Renal pelvis (tissue), 4 donors: ENCODE results near the gene CHEK2. TPM values are rescaled to one million over a fixed set of nuclear protein-coding genes. Genes with fewer than 3 reads are reported as not detected.
"Not testable (repeated sequence)": the region's sequence is repeated elsewhere in the genome, so short reads cannot be mapped to it uniquely, and the experiment has no call there.

Experiments
- DNase-seq: peaks from one replicate; pipeline ENCODE4 v3.0.0-alpha.2; 2013
- polyA plus RNA-seq, 3 donors: library from polyadenylated mRNA; unstranded; fragments of 120-200 nt; gene quantifications; one replicate each; pipeline ENCODE4 v1.2.1, GENCODE V29; 2013; ENCODE audit not compliant: insufficient read length in 3 of 3

CHEK2 gene
- polyA plus RNA-seq, 3 donors: 14.8 to 19.5 (median 17.5) TPM

- no peak for DNase-seq
Observed at GRCh38 chr22:28703436-28703835, 38.2 kb downstream of the CHEK2 start.

- DNase-seq: no peak
Observed at GRCh38 chr22:28702891-28703290, 38.7 kb downstream of the CHEK2 start.

- not testable (repeated sequence) for DNase-seq
Observed at GRCh38 chr22:28693041-28693760, 48.4 kb downstream of the CHEK2 start.

DNA sequence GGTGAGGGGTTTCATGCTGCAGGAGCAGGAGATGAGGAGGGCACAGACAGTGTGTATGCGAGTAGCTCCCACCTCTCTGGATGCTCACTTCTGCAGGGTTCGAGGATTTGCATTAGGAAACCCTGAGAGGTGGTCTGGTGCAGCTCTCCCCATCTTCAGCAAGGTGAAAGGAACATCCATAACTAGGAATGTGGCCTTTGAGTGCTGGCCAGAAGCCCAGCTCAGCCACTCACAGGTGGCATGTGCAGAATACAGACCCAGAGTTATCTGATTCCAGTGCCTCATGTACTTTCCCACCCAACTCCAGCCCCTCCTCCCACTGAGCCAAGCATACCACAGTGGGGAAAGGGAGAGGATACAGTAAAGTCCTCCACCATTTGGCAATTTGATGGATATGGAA, 51.8 kb downstream of the CHEK2 start:
- not testable (repeated sequence) for DNase-seq

- not testable (repeated sequence) for DNase-seq
Observed at GRCh38 chr22:28682966-28683365, 58.7 kb downstream of the CHEK2 start.

DNA sequence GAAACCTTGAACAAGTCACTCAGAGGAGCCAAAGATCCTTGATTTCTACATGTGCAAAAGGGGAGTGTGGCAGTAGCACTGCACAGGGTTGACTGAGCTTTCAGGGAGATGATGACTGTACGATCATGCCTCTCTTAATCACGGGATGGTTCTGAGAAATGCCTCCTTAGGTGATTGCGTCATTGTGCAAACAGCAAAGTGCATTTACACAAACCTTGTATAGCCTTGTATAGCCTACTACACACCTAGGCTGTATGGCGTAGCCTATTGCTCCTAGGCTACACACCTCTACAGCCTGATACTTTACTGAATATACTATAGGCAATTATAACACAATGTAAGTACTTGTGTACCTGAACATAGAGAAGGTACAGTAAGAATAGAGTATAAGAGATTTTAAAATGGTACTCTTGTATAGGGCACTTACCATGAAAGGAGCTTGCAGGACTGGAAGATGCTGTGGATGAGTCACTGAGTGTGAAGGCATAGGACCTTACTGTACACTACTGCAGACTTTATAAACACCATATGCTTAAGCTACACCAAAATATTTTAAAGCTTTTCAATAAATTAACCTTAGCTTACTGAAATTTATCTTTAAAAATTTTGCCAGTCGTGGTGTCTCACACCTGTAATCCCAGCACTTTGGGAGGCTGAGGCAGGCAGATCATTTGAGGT, 60.7 kb downstream of the CHEK2 start:
- DNase-seq: not testable (repeated sequence)

GRCh38 chr22:28679611-28680287, 61.9 kb downstream of the CHEK2 start, which contains the start of gene TTC28:
Gene TTC28, minus strand, starts transcription at chr22:28679840. Its CDS starts 117 bp downstream, at chr22:28679723.
- DNase-seq: peak; percentile 88

DNA sequence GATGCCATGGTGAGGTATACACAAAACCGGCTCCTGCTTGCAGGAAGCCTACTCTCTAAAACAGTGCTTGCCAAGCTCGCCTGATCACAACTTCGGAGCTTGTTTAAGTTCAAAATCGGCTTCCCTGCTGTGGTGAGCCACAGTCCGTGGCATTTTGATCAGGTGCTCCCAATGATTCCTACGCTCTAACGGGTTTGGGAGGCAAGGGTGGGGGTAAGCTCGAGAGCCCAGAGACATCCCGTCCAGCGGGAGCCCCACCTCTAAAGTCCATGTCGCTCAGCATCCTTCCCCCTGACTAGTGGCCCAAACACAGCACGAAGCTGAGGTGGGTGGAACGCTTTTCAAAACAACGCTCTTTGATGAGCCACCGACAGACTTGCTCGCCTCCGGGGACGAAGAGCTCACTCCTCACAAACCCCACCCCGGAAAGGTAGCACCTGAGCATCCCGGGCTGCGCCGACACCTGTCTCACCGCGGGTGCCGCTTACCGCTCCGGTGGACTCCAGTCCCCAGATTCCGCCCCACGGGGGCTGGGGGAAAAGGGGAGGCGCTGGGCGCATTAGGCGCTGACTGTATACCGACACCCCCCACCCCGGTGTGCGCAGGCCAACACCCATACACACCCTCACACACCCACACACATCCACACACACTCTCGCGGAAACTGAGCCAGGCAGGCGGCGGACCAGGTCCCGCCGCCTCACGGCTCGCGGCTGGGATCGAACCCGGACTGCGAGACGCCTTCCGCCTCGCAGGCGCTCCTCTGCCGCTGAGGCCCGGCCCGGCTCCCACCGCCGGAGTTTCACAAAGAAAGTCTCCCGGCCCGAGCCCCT, 62.6 kb downstream of the CHEK2 start:
- DNase-seq: not testable (repeated sequence)

DNA sequence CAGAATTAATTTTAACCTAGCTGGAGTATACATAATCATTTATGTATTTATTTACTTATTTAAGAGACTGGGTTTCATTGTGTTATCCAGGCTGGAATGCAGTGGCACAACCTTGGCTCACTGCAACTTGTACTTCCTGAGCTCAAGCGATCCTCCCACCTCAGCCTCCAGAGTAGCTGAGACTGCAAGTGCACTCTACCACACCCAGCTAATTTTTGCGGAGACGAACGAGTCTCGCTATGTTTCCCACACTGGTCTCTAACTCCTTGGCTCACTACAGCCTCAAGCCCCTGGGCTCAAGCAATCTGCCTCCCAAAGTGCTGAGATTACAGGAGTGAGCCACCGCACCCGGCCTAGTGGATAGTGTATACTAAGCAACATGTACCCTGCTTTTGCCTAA, 63.5 kb downstream of the CHEK2 start:
- not testable (repeated sequence) for DNase-seq

DNA sequence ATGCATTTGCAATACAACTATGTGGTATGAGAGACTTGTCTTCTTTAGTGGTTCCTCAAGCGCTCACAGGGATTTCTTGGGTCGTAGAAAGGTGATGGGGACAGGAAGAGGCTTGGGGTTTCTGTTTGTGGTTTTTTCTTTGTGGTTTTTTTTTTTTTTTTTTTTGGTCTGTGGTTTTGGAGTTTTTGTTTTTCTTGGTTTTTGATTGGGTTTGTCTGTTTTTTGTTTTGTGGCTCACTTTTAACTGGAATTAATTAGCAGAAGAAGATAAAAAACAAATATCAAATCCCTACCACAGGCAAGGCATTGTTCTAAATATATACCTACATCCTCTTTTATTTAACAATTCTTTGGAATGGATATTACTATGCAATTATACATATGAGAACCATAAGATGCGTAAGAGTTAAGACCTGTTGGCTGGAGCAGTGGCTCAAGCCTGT, 67.5 kb downstream of the CHEK2 start:
- no peak for DNase-seq

DNA sequence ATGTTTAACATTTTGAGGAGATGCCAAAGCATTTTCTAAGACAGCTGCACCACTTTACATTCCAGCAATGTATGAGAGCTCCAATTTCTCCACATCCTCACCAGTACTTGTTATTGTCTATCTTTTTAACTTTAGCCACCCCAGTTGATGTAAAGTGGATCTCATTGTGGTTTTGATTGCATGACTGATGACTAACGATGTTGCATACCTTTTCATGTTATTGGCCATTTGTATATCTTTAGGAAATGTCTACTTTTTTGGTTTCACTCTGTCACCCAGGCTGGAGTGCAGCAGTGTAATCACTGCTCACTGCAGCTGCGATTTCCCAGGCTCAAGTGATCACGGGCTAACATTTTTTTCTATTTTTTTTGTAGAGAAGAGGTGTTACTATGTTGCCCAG, 70.9 kb downstream of the CHEK2 start:
- no peak for DNase-seq

GRCh38 chr22:28670161-28670560, 71.5 kb downstream of the CHEK2 start:
- no peak for DNase-seq

- DNase-seq: no peak
Observed at GRCh38 chr22:28669387-28669786, 72.2 kb downstream of the CHEK2 start.

- not testable (repeated sequence) for DNase-seq
Observed at GRCh38 chr22:28663569-28663942, 78.1 kb downstream of the CHEK2 start.

GRCh38 chr22:28658448-28658847, 83.2 kb downstream of the CHEK2 start:
- no peak for DNase-seq

DNA sequence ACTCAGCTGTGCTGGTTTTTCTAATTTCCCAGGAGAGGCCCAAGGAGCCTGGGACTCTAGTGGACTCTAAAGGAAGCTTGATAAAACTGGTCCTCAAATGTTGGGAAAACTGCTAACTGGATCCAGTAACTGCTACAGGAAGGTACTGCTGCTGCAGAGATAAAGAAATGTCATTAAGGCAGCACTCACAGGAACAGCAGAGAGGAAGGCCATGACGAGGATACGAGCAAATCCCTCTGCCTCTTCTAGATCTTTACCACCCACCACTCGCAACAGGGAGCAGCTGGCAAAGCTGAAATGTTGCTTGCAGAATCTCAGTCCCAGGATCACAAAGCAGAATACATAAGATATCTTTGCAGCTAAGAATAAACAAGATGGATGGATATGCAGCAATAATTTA, 85.4 kb downstream of the CHEK2 start:
- DNase-seq: no peak

DNA sequence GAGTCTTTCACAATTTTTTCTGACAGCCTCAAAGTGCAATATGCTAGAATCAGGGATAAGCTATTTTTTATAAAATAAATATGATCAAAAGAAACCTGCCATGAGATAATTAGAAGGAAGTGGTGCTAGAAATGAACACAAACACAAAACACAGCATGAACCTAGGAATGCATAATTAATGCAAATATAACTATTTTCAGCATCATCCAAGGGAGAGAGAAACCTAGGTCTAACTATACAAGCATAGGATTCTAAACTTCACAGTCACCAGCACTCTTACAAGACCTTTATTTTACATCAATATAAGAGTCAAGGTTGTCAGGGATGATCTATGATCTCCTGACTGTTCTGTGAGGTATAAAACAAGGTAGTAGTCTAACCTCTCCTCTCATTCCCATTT, 91.2 kb downstream of the CHEK2 start:
- DNase-seq: no peak

- no peak for DNase-seq
Observed at GRCh38 chr22:28648792-28649191, 92.8 kb downstream of the CHEK2 start.

DNA sequence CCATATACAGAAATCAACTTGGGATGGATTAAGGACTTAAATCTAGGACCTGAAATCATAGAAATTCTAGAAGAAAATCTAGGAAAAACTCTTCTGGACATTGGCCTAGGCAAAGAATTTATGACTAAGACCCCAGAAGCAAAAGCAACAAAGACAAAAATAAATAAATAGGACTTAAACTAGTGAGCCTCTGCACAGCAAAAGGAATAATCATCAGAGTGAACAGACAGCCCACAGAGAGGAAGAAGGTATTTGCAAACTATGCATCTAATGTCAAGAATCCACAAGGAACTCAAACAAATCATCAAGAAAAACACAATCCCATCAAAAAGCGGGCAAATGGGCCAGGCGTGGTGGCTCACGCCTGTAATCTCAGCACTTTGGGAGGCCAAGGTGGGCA, 94.4 kb downstream of the CHEK2 start:
- DNase-seq: no peak

DNA sequence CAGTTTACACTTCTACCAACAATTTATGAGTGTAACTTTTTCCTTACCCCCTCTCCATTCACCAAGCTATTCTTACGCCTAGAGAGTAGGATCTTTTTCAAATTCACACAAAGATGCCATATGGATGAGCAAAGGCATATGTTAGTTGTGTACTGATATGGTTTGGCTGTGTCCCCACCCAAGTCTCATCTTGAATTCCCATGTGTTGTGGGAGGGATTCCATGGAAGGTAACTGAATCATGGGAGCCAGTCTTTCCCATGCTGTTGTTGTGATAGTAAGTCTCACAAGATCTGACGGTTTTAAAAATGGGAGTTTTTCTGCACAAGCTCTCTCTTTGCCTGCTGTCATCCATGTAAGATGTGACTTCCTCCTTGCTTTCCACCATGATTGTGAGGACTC, 102.3 kb downstream of the CHEK2 start:
- no peak for DNase-seq
